Measurements from ENCODE around the gene PLVAP.

DNA sequence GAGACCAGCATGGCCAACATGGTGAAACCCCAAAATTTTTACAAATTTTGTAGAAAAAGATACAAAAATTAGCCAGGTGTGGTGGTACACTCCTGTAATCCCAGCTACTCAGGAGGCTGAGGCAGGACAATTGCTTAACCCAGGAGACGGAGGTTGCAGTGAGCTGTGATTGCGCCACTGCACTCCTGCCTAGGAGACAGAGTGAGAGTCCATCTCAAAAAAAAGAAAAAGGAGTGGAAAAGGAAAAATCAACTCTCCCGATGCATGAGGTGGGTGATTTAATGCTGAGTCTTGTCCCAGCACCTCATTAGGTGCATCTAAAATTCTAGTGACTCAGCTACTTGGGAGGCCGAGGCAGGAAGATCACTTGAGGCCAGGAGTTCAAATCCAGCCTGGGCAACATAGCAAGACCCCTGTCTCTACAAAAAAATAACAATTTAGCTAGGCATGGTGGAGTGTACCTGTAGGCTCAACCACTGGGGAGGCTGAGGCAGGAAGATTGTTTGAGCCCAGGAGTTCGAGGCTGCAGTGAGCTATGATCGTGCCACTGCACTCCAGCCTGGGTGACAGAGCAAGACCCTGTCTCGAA, 20.0 kb downstream of the PLVAP start:
- TF ChIP-seq CHD2 (IDR thresholded peaks at IDR 0.05; ENCODE audit: low read length, partially characterized antibody) (no peak), PHF8 (IDR thresholded peaks at IDR 0.05; ENCODE audit: borderline replicate concordance, low read depth) (no peak), RNF2 (IDR thresholded peaks at IDR 0.05; ENCODE audit: borderline replicate concordance, low read depth) (no peak), HDAC2 (IDR thresholded peaks at IDR 0.05) (no peak), CHD4 (IDR thresholded peaks at IDR 0.05; ENCODE audit: borderline replicate concordance) (no peak)
- TF ChIP-seq, protein P1, sequence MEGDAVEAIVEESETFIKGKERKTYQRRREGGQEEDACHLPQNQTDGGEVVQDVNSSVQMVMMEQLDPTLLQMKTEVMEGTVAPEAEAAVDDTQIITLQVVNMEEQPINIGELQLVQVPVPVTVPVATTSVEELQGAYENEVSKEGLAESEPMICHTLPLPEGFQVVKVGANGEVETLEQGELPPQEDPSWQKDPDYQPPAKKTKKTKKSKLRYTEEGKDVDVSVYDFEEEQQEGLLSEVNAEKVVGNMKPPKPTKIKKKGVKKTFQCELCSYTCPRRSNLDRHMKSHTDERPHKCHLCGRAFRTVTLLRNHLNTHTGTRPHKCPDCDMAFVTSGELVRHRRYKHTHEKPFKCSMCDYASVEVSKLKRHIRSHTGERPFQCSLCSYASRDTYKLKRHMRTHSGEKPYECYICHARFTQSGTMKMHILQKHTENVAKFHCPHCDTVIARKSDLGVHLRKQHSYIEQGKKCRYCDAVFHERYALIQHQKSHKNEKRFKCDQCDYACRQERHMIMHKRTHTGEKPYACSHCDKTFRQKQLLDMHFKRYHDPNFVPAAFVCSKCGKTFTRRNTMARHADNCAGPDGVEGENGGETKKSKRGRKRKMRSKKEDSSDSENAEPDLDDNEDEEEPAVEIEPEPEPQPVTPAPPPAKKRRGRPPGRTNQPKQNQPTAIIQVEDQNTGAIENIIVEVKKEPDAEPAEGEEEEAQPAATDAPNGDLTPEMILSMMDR (IDR thresholded peaks at IDR 0.05): no peak
- TF ChIP-seq, protein P2, sequence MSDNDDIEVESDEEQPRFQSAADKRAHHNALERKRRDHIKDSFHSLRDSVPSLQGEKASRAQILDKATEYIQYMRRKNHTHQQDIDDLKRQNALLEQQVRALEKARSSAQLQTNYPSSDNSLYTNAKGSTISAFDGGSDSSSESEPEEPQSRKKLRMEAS (IDR thresholded peaks at IDR 0.05): no peak
- TF ChIP-seq, protein P3, sequence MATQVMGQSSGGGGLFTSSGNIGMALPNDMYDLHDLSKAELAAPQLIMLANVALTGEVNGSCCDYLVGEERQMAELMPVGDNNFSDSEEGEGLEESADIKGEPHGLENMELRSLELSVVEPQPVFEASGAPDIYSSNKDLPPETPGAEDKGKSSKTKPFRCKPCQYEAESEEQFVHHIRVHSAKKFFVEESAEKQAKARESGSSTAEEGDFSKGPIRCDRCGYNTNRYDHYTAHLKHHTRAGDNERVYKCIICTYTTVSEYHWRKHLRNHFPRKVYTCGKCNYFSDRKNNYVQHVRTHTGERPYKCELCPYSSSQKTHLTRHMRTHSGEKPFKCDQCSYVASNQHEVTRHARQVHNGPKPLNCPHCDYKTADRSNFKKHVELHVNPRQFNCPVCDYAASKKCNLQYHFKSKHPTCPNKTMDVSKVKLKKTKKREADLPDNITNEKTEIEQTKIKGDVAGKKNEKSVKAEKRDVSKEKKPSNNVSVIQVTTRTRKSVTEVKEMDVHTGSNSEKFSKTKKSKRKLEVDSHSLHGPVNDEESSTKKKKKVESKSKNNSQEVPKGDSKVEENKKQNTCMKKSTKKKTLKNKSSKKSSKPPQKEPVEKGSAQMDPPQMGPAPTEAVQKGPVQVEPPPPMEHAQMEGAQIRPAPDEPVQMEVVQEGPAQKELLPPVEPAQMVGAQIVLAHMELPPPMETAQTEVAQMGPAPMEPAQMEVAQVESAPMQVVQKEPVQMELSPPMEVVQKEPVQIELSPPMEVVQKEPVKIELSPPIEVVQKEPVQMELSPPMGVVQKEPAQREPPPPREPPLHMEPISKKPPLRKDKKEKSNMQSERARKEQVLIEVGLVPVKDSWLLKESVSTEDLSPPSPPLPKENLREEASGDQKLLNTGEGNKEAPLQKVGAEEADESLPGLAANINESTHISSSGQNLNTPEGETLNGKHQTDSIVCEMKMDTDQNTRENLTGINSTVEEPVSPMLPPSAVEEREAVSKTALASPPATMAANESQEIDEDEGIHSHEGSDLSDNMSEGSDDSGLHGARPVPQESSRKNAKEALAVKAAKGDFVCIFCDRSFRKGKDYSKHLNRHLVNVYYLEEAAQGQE (IDR thresholded peaks at IDR 0.05): no peak
